ENCODE data around the gene GGA2. TPM values are rescaled to one million over a fixed set of nuclear protein-coding genes. Genes with fewer than 3 reads are reported as not detected.

GGA2 gene
- total RNA-seq, 3 donors from 2014 or later: 66.0 to 82.9 (median 70.0) TPM

- no peak overlapping the region for H3K4me3 Mint-ChIP-seq
- peaks cover 13% of the 10 kb centered on the region for H3K36me3 Mint-ChIP-seq (ENCODE audit: insufficient read depth)
- peaks cover 3% of the 10 kb centered on the region for H3K4me1 Mint-ChIP-seq (ENCODE audit: low read depth)
- DNase-seq: no peak
- no peaks in the 10 kb centered on the region for H3K9me3 Mint-ChIP-seq
- H3K27me3 Mint-ChIP-seq (ENCODE audit: low read depth): no peaks in the 10 kb centered on the region
- ATAC-seq: no peak
These were observed 24.9 kb upstream of the GGA2 start for GRCh38 chr16:23534868-23535860.

- H3K27me3 Mint-ChIP-seq (ENCODE audit: low read depth): no peaks in the 10 kb centered on the region
These were observed 22.2 kb upstream of the GGA2 start for GRCh38 chr16:23532448-23532847.

GRCh38 chr16:23530062-23530461 is 19.8 kb upstream of the GGA2 start:
- DNase-seq: no peak
- no peak for ATAC-seq
- no peak overlapping the region for H3K4me3 Mint-ChIP-seq
- H3K27me3 Mint-ChIP-seq (ENCODE audit: low read depth): no peaks in the 10 kb centered on the region
- no peaks in the 10 kb centered on the region for H3K4me1 Mint-ChIP-seq (ENCODE audit: low read depth)
- H3K9me3 Mint-ChIP-seq: no peaks in the 10 kb centered on the region
- H3K36me3 Mint-ChIP-seq (ENCODE audit: insufficient read depth): peaks cover 31% of the 10 kb centered on the region

More at GRCh38 chr16:23532448-23532847, 22.2 kb upstream of the GGA2 start:
- Mint-ChIP-seq H3K9me3 (no peaks in the 10 kb centered on the region), H3K4me1 (ENCODE audit: low read depth) (no peaks in the 10 kb centered on the region), H3K36me3 (ENCODE audit: insufficient read depth) (peaks cover 20% of the 10 kb centered on the region), H3K4me3 (no peak overlapping the region)
- ATAC-seq (no peak), DNase-seq (no peak)

DNA sequence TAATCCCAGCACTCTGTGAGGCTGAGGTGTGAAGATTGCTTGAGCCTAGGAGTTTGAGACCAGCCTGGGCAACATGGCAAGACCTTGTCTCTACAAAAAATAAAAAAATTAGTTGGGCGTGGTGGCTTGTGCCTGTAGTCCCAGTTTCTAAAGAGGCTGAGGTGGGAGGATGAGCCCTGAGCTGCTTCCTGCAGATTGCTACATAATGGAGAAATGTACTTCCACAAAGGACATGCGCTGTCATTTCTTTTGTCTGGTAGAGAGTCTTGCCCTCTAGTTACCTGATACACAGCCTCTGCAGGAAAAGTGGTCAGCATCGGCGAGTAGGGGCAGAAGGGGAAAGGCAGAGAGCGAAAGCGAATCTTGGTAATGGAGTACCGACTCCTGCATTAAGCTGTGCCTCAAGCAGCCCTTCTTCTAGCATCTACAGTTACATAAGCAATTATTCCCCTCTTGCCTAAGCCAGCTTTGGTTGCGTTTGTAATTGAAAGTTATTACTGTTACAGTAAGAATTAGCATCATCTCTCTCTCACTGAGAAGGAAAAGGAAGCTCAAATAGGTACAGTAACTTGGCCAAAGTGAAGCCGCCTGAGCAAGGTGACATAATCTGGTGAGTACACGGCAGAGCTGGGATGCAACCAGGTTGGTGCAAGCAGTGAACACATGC is 18.5 kb upstream of the GGA2 start:
- DNase-seq (no peak), ATAC-seq (no peak)
- Mint-ChIP-seq H3K36me3 (ENCODE audit: insufficient read depth) (peaks cover 36% of the 10 kb centered on the region), H3K27me3 (ENCODE audit: low read depth) (no peaks in the 10 kb centered on the region), H3K9me3 (no peaks in the 10 kb centered on the region), H3K4me1 (ENCODE audit: low read depth) (no peaks in the 10 kb centered on the region), H3K4me3 (no peak overlapping the region)

DNA sequence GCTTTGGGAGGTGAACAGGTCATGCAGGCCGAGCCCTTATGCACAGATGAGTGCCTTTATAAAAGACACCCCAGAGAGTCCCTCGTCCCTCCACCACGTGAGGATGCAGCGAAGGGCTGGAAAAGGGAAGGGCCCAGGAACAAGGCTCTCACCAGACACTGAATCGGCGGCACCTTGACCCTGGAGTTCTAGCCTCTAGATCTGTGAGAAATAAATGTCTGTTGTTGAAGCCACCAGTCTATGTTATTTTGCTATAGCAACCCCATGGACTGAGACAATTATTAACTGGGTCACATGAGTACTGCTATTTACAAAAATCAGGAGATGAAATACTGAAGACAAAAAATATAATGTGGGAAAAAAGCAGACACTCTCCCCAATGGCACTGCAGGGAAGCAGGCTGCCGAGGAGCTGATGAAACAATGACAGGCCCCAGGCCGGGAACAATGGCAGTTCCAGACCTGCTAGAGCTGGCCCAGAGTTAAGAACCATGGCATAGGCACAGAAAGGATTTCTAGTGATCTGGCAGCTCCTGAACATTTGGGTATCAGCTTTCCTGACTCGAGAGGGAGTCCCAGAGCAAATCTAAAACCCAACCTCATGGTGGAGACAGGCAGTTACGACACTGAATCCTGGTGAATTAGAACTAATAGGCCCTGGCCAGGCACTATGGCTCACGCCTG is 17.8 kb upstream of the GGA2 start:
- no peak for DNase-seq
- Mint-ChIP-seq H3K36me3 (ENCODE audit: insufficient read depth) (peaks cover 37% of the 10 kb centered on the region), H3K9me3 (no peaks in the 10 kb centered on the region), H3K27me3 (ENCODE audit: low read depth) (no peaks in the 10 kb centered on the region), H3K4me3 (no peak overlapping the region), H3K4me1 (ENCODE audit: low read depth) (no peaks in the 10 kb centered on the region)
- no peak for ATAC-seq

DNA sequence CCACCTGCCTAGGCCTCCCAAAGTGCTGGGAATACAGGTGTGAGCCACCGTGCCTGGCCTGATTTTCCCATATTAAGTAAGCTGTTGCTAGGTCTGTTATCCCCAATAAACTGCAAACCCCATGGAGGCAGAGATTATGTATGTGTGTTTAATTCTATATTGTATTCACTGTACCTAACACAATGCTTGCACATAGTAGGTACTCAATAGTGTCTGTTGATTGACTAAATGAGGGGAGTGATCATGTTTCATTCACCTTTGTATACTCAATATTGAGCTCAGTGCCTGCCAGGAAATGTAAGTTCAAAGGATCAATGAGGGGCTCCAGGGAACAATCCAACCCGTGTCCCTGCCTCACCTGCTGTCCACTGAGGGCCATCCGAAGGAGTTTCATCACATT is 14.6 kb upstream of the GGA2 start:
- ATAC-seq: no peak
- no peaks in the 10 kb centered on the region for H3K27me3 Mint-ChIP-seq (ENCODE audit: low read depth)
- peaks cover 49% of the 10 kb centered on the region for H3K36me3 Mint-ChIP-seq (ENCODE audit: insufficient read depth)
- DNase-seq: no peak
- H3K4me1 Mint-ChIP-seq (ENCODE audit: low read depth): no peaks in the 10 kb centered on the region
- H3K4me3 Mint-ChIP-seq: no peak overlapping the region
- no peaks in the 10 kb centered on the region for H3K9me3 Mint-ChIP-seq

- ATAC-seq: no peak
- Mint-ChIP-seq H3K4me1 (ENCODE audit: low read depth) (peaks cover 2% of the 10 kb centered on the region), H3K4me3 (no peak overlapping the region), H3K9me3 (no peaks in the 10 kb centered on the region), H3K27me3 (ENCODE audit: low read depth) (no peaks in the 10 kb centered on the region), H3K36me3 (ENCODE audit: insufficient read depth) (peaks cover 55% of the 10 kb centered on the region)
- no peak for DNase-seq
These were observed 13.6 kb upstream of the GGA2 start for GRCh38 chr16:23523876-23524385.

DNA sequence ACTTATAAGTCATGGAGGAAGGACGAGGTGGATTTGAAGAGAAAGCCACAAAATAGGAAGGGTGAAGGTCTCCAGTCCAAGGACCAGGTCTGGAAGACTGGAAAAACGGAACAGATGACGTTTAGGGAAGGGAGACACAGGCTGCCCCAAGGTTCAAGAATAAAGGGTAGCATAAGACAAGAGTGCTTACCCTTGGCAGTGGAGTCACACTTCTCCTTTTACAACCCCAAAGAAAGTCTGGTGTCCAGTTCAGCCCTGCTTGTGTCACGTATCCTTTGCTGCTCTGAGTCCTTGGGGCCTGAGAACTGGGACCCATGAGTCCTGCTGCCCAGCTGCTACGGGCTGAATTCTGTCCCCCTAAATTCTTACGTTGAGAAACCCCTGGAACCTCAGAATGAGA is 13.0 kb upstream of the GGA2 start:
- Mint-ChIP-seq H3K4me3 (no peak overlapping the region), H3K27me3 (ENCODE audit: low read depth) (no peaks in the 10 kb centered on the region), H3K36me3 (ENCODE audit: insufficient read depth) (peaks cover 55% of the 10 kb centered on the region), H3K9me3 (no peaks in the 10 kb centered on the region), H3K4me1 (ENCODE audit: low read depth) (peaks cover 5% of the 10 kb centered on the region)
- ATAC-seq: no peak
- DNase-seq: no peak

DNA sequence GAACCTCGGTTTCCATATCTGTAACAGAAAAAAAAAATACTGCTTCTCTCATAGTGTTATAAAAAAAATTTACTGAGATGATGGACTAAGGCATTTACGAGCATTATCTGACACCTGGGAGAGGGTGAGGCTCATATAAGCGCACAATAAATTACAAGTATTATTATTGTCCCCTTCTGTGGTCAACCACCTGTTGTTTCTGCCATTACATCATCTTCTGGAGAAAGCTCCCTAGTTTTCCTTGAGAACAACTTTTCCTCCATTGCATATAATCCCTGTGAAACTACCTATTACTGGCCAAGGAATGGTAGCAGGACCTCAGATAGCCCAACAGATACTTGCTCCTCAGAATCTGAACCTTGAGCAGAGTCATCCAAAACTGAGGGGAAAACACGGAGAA is 11.7 kb upstream of the GGA2 start:
- Mint-ChIP-seq H3K4me3 (no peak overlapping the region), H3K4me1 (ENCODE audit: low read depth) (peaks cover 10% of the 10 kb centered on the region), H3K36me3 (ENCODE audit: insufficient read depth) (peaks cover 46% of the 10 kb centered on the region), H3K27me3 (ENCODE audit: low read depth) (no peaks in the 10 kb centered on the region), H3K9me3 (no peaks in the 10 kb centered on the region)
- DNase-seq (no peak), ATAC-seq (no peak)

DNA sequence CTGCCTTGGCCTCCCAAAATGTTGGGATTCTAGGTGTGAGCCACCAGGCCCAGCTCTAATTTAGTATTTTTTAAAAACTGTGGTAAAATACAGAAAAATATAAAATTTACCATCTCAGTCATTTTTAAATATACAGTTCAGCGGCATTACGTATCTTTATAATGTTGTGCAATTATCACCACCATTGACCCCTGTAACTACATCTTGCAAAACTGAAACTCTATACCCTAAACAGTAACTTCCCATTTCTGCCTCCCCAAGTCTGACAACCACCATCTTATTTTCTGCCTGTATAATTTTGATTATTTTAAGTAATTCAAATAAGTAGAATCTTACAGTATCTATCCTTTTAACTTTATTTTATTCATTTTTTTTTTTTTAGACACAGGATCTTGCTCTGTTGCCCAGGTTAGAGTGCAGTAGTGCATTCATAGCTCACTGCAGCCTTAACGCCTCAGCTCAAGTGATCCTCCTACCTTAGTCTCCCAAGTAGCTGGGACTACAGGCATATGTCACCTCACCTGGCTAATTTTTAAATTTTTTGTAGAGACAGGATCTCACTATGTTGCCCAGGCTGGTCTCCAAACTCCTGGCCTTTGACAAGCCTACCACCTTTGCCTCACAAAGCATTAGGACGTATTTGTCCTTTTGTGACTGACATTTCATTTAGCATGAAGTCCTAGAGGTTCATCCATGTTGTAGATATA is 10.9 kb upstream of the GGA2 start:
- Mint-ChIP-seq H3K4me3 (no peak overlapping the region), H3K4me1 (ENCODE audit: low read depth) (peaks cover 16% of the 10 kb centered on the region), H3K36me3 (ENCODE audit: insufficient read depth) (peaks cover 43% of the 10 kb centered on the region), H3K27me3 (ENCODE audit: low read depth) (no peaks in the 10 kb centered on the region), H3K9me3 (no peaks in the 10 kb centered on the region)
- DNase-seq: no peak
- ATAC-seq: no peak

DNA sequence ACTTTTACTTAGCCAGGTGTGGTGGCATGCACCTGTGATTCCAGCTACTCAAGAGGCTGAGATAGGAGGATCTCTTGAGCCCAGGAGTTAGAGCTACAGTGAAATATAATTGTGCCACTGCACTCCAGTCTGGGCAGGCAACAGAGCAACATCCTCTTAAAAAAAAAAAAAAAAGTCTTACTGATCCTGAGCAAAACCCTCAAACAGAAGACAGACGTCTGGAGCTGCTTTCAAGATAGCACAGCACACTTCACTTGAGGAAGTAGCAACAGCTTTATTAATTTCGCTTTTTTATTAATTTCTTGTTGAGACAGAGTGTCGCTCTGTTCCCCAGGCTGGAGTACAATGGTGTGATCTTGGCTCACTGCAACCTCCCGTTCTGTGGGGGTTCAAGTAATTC is 10.2 kb upstream of the GGA2 start:
- no peaks in the 10 kb centered on the region for H3K9me3 Mint-ChIP-seq
- no peak for DNase-seq
- peaks cover 23% of the 10 kb centered on the region for H3K4me1 Mint-ChIP-seq (ENCODE audit: low read depth)
- no peak for ATAC-seq
- H3K4me3 Mint-ChIP-seq: no peak overlapping the region
- H3K36me3 Mint-ChIP-seq (ENCODE audit: insufficient read depth): peaks cover 43% of the 10 kb centered on the region
- no peaks in the 10 kb centered on the region for H3K27me3 Mint-ChIP-seq (ENCODE audit: low read depth)

DNA sequence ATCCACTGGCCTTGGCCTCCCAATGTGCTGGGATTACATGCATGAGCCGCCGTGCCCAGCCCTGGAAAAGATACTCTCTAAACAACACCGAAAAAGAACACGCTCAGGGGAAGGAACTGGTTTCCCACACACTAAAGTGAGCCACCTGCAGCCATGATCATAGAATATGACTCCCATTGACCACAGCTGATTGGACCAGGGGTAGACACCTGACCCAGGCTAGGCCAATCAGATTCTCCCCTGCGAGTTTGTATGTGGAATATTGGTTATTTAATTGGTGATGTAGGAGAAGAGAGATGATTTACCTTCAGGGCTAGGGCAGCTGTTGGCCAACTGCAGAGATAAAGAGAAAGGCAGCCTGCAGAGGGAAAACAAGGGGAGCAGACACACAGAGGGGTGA is 9.0 kb upstream of the GGA2 start:
- ATAC-seq: no peak
- no peak for DNase-seq
- Mint-ChIP-seq H3K36me3 (ENCODE audit: insufficient read depth) (peaks cover 33% of the 10 kb centered on the region), H3K27me3 (ENCODE audit: low read depth) (no peaks in the 10 kb centered on the region), H3K4me1 (ENCODE audit: low read depth) (peaks cover 34% of the 10 kb centered on the region), H3K4me3 (no peak overlapping the region), H3K9me3 (no peaks in the 10 kb centered on the region)

GRCh38 chr16:23518435-23518891 is 8.2 kb upstream of the GGA2 start:
- H3K4me1 Mint-ChIP-seq (ENCODE audit: low read depth): peaks cover 40% of the 10 kb centered on the region
- no peak for ATAC-seq
- DNase-seq: no peak
- H3K27me3 Mint-ChIP-seq (ENCODE audit: low read depth): no peaks in the 10 kb centered on the region
- peaks cover 27% of the 10 kb centered on the region for H3K36me3 Mint-ChIP-seq (ENCODE audit: insufficient read depth)
- no peak overlapping the region for H3K4me3 Mint-ChIP-seq
- no peaks in the 10 kb centered on the region for H3K9me3 Mint-ChIP-seq

Data from activated T-cell treated with anti-CD3 and anti-CD28 coated beads, Interleukin-2, amount 50 U/mL, for 4 hours (primary cell).